SK-MEL-5 (cell line): ENCODE data around the gene CRACR2B. TPM values are rescaled to one million over a fixed set of nuclear protein-coding genes. Genes with fewer than 3 reads are reported as not detected.

ENCODE experiments used
- DNase-seq: peaks from one replicate; pipeline ENCODE4 v3.0.0-alpha.2; 2016; ENCODE audit warnings: low read depth, low spot score
- in situ Hi-C: cut with HindIII; loops from 2 replicates; pipeline ENCODE4 v1.10.0; 2016; ENCODE audit warnings: low sequenced_read_pairs, high pct_unique_total_duplicates, low pct_unique_long_range_greater_than_20kb
- total RNA-seq: library from RNA; depleted of rRNA; stranded (reverse); fragments of >200 nt; shearing (Covaris generic); gene quantifications from 2 replicates; pipeline ENCODE4 v1.2.3, GENCODE V29; 2014

CRACR2B gene
- total RNA-seq, 1 experiment from 2014 or later: not detected

DNA sequence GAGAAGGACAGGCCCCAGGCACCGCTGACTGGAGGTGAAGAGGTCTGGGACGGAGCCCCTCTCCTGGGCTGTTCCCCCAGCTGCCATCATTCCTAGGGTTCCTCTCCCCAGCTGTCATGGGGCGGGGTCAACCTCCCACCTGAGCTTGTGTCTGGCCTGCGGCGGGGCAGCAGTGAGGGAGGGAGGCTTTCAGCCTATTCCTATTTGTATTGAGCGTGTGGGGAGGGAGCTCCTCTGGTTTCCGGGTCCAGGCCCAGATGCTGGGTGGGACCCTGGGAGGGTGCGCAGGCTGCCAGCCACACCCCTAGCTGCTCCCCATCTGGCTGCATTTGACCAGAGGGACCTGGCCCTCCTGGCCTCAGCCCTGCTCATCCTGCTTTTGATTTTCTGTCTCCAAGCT, 28.7 kb downstream of the CRACR2B start:
- in situ Hi-C loops: no loop called here
- DNase-seq: no peak

GRCh38 chr11:858053-858761, 30.5 kb downstream of the CRACR2B start:
- in situ Hi-C loops: no loop called here
- DNase-seq: no peak

- in situ Hi-C loops: no loop called here
- no peak for DNase-seq
Measured at GRCh38 chr11:858762-859339, 31.1 kb downstream of the CRACR2B start.

GRCh38 chr11:859394-860131, 31.8 kb downstream of the CRACR2B start:
- in situ Hi-C loops: no loop called here
- DNase-seq: no peak

- DNase-seq: no peak
- in situ Hi-C loops: no loop called here
Measured at GRCh38 chr11:860234-861104, 32.8 kb downstream of the CRACR2B start.

DNA sequence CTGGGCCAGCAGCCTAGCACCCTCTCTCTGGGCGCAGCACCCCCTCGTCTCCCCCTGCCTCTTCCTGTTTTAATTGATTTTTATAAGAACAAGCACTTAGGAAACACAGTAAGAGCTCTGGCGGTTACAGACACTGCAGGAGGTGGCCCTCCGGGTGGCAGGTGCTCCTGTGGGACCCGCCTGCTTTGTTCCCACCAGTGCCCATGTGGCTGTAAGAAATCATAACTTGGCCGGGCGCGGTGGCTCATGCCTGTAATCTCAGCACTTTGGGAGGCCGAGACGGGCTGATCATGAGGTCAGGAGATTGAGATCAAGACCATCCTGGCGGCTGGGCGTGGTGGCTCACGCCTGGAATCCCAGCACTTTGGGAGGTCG, 33.4 kb downstream of the CRACR2B start:
- in situ Hi-C loops: no loop called here
- no peak for DNase-seq

GRCh38 chr11:862081-862661, 34.5 kb downstream of the CRACR2B start:
- no peak for DNase-seq
- in situ Hi-C loops: no loop called here

DNA sequence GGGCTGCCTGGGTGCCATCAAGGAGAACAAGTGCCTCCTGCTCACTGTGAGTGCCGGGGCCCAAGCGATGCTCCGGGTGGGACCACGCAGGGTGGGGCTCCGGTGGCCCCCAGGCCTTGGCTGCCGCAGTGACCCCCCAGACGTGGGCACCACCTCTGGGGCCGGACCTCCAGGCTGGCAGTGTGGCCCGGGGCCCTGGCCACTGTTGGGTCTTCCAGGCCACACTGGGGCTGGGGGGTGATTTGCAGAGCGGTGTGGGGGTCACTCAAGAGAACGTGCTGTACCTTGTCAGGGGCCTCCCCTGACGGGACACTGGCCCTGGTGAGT, 34.9 kb downstream of the CRACR2B start:
- in situ Hi-C loops: no loop called here

DNA sequence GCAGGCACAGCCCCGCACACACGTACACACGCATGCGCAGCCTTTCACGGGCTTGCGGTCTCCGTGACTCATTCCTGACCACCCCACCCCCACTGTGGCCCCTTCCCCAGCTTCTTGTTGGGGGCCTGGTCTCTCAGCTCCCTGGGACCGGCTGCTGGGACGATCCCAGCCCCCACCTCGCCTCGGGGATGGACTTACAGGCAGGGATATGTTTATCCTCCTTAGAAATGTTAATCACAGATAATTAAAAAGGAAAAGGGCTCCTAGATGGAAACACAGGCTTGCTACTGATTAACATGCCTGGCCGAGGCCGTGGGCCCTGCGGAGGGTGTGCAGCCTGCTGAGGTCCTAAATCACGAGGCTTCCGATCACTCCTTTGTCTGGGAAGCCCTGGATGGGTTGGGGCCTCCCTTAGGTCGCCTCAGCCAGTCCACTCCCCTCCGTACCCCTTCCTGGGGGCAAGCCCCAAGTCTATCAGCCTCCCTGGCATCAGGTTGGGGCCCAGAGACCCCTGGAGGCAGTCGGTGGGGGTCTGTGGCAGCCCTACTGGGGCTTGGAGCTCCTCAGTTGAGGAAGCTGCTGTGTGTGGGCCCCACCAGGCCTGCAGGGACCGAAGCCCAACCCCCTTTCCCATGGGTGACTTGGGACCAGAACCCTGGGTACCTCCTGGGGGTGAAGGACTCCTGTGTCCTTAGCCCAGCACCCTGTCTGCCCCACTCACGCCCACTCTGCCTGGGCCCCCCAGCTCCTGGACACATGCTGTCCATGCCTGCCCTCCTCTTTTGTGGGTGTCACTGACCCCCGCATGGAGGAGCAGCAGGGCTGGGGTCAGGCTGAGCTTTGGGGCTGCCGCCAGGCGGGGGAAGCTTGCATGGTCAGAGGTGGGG, 35.5 kb downstream of the CRACR2B start:
- in situ Hi-C loops: no loop called here
- DNase-seq: no peak

More for the DNA sequence above, 34.9 kb downstream of the CRACR2B start:
- no peak for DNase-seq

GRCh38 chr11:863910-864827, 36.5 kb downstream of the CRACR2B start:
- no peak for DNase-seq
- in situ Hi-C loops: no loop called here

DNA sequence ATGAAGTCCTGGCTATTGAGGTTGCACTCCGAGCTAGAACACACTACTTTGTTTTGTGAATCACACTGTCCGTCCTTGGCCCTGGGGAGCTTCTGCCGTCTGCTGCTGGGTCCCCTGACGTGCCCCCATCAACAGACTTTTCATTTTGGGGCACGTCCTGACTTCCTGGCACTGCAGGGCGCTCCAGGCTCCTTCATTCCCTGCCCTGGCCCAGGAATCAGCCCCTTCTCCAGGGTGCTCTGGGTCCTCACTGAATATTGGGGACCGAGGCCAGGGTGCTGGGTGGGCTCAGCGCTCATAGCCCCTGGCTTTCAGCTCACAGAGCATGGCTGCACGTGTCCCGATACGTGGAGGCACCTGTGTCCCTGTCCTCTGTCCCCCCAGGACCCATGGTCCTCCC, 37.2 kb downstream of the CRACR2B start:
- in situ Hi-C loops: no loop called here
- DNase-seq: no peak

GRCh38 chr11:865462-866430, 38.0 kb downstream of the CRACR2B start:
- in situ Hi-C loops: no loop called here
- no peak for DNase-seq

GRCh38 chr11:866481-866880, 38.8 kb downstream of the CRACR2B start:
- in situ Hi-C loops: no loop called here
- no peak for DNase-seq

- in situ Hi-C loops: no loop called here
Measured at GRCh38 chr11:867856-868358, 40.2 kb downstream of the CRACR2B start.

DNA sequence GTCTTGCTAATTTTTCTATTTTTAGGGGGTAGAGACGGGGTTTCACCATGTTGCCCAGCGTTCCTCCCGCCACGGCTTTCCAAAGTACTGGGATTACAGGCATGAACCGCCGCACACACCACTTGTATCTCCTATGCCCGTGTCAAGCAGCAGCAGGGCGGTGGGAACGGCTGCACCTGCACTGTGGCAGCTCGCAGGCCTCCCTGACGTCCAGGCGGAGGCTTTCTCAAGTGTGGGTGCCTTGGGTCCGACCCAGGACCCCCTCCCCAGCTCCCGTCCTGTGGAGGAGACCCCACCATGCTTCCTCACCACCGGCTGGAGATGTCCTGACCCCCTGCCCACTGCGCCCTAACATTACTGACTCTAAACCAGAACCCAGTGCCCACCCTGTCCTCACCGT, 40.7 kb downstream of the CRACR2B start:
- no peak for DNase-seq
- in situ Hi-C loops: no loop called here

More at GRCh38 chr11:867856-868358, 40.2 kb downstream of the CRACR2B start:
- DNase-seq: no peak
